ENCODE data around the gene CCDC57.

The CCDC57 gene

DNA sequence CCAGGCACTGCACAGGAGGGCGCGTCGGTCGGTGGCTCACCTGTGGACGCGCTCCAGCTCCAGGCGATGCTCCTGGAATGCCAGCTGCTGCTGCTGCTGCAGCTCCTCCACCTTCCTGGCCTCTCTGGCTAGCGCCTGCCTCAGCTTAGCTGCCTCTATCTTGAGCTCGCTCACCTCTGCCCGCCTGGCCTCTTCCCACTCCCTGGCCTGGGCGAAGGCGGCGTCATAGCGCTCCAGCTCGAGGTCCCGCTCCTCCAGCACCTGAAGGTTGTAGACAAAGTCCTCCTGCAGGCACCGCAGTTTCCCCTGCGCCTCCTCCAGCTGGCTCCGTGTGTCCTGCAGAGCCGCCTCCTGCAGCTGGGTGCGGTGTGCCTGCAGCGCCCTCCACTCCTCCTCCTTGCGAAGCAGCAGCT, 11.1 kb downstream of the CCDC57 start:
- no peak overlapping the region for H3K9ac ChIP-seq
- H4K20me1 ChIP-seq (ENCODE audit: insufficient read depth) = no peaks in the 10 kb centered on the region
- no peak for TF ChIP-seq CTCF (conservative IDR thresholded peaks at IDR 0.05; ENCODE audit: low read depth, low read length)
- H3K4me1 ChIP-seq (ENCODE audit: low read depth, poor library complexity, severe bottlenecking) = peaks cover 22% of the 10 kb centered on the region
- no peak overlapping the region for H3K4me3 ChIP-seq (IDR thresholded peaks at IDR 0.05; ENCODE audit: insufficient read depth, low read depth, low read length)
- no peak overlapping the region for H3K4me2 ChIP-seq
- H3K36me3 ChIP-seq (ENCODE audit: insufficient read depth) = no peaks in the 10 kb centered on the region
- H3K79me2 ChIP-seq (ENCODE audit: insufficient read depth, low read depth) = no peaks in the 10 kb centered on the region
- no peak overlapping the region for H3K27ac ChIP-seq
- no peak overlapping the region for H2AFZ ChIP-seq (ENCODE audit: low read depth)
- no peaks in the 10 kb centered on the region for H3K27me3 ChIP-seq (ENCODE audit: insufficient read depth, low read depth)

DNA sequence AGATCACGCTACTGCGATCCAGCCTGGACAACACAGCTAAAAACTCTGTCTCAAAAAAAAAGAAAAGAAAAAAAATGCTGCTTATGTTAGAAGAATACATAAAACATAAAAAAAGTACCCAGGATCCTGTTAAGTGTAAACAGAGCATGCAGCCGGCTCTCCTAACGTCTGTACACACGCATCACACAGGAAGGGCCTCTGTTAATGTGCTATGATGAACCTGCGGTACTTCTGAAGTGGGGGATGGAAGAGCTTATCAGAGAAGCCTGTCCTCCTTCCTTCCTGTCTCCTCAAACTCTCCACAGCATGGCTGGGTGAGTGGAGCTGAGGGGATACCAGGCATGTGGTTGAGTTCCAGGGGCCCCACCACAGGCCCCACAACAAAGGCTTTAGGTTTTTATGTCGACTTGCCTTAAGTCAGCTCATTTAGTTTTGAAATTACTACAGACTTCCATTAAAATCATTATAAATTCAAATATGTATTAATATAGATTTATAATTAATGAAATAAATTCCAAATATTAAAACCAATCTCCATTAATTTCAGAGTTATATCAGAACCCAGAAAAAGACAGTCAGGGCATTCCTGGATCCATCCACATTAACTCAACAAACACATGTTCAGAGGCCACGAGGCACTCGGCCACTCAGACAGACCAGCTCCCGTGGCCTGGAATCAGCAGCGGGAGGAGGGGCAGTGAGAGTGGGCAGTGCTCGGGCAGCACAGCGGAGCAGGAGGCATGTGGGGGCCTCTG, 11.7 kb downstream of the CCDC57 start:
- no peak overlapping the region for H3K27ac ChIP-seq
- no peak overlapping the region for H3K4me3 ChIP-seq (IDR thresholded peaks at IDR 0.05; ENCODE audit: insufficient read depth, low read depth, low read length)
- no peak for TF ChIP-seq CTCF (conservative IDR thresholded peaks at IDR 0.05; ENCODE audit: low read depth, low read length)
- H3K27me3 ChIP-seq (ENCODE audit: insufficient read depth, low read depth) = no peaks in the 10 kb centered on the region
- H4K20me1 ChIP-seq (ENCODE audit: insufficient read depth) = no peaks in the 10 kb centered on the region
- peaks cover 16% of the 10 kb centered on the region for H3K4me1 ChIP-seq (ENCODE audit: low read depth, poor library complexity, severe bottlenecking)
- H3K79me2 ChIP-seq (ENCODE audit: insufficient read depth, low read depth) = no peaks in the 10 kb centered on the region
- no peak overlapping the region for H3K4me2 ChIP-seq
- H3K36me3 ChIP-seq (ENCODE audit: insufficient read depth) = no peaks in the 10 kb centered on the region
- no peak overlapping the region for H2AFZ ChIP-seq (ENCODE audit: low read depth)
- no peak overlapping the region for H3K9ac ChIP-seq

DNA sequence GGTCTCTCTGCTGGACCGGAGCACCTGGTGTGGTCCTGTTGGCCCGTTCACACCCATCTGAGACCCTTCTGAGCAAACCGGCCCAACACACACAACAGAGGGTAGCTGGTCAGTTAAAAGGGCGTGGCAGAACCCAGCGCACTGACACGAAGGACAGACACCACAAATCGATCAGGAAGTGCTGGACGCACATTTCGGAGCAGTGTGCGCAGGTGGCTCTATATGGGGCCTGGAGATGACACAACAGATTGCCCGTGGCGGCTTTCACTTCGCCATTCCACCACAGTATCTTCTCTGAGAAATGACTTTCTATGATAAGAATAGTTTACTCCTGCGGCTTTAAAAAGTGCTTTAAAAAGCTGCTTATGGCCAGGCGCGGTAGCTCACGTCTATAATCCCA, 12.5 kb downstream of the CCDC57 start:
- TF ChIP-seq CTCF (conservative IDR thresholded peaks at IDR 0.05; ENCODE audit: low read depth, low read length) = no peak
- no peak overlapping the region for H2AFZ ChIP-seq (ENCODE audit: low read depth)
- no peak overlapping the region for H3K27ac ChIP-seq
- no peaks in the 10 kb centered on the region for H3K79me2 ChIP-seq (ENCODE audit: insufficient read depth, low read depth)
- no peak overlapping the region for H3K4me3 ChIP-seq (IDR thresholded peaks at IDR 0.05; ENCODE audit: insufficient read depth, low read depth, low read length)
- H3K4me1 ChIP-seq (ENCODE audit: low read depth, poor library complexity, severe bottlenecking) = peaks cover 9% of the 10 kb centered on the region
- H4K20me1 ChIP-seq (ENCODE audit: insufficient read depth) = no peaks in the 10 kb centered on the region
- H3K4me2 ChIP-seq = no peak overlapping the region
- H3K36me3 ChIP-seq (ENCODE audit: insufficient read depth) = no peaks in the 10 kb centered on the region
- no peaks in the 10 kb centered on the region for H3K27me3 ChIP-seq (ENCODE audit: insufficient read depth, low read depth)
- H3K9ac ChIP-seq = no peak overlapping the region

- Histone ChIP-seq H3K9ac (no peak overlapping the region), H3K79me2 (ENCODE audit: insufficient read depth, low read depth) (no peaks in the 10 kb centered on the region), H4K20me1 (ENCODE audit: insufficient read depth) (no peaks in the 10 kb centered on the region), H3K27me3 (ENCODE audit: insufficient read depth, low read depth) (no peaks in the 10 kb centered on the region), H2AFZ (ENCODE audit: low read depth) (no peak overlapping the region), H3K27ac (no peak overlapping the region), H3K4me3 (IDR thresholded peaks at IDR 0.05; ENCODE audit: insufficient read depth, low read depth, low read length) (no peak overlapping the region), H3K4me1 (ENCODE audit: low read depth, poor library complexity, severe bottlenecking) (peaks cover 9% of the 10 kb centered on the region), H3K4me2 (no peak overlapping the region), H3K36me3 (ENCODE audit: insufficient read depth) (no peaks in the 10 kb centered on the region)
- TF ChIP-seq CTCF (conservative IDR thresholded peaks at IDR 0.05; ENCODE audit: low read depth, low read length) = no peak
Observed at GRCh38 chr17:82199496-82199895, 13.1 kb downstream of the CCDC57 start.
